ENCODE data around the gene DOCK4. TPM values are rescaled to one million over a fixed set of nuclear protein-coding genes. Genes with fewer than 3 reads are reported as not detected.

The DOCK4 gene
- total RNA-seq, 1 experiment from 2014 or later = 3.4 TPM

GRCh38 chr7:111954474-111955381 lies 251.5 kb downstream of the DOCK4 start:
- CTCF ChIA-PET = no interaction called here
- H3K27me3 Mint-ChIP-seq (ENCODE audit: unreplicated experiment) = no peaks in the 10 kb centered on the region
- no peak overlapping the region for H3K4me3 Mint-ChIP-seq (ENCODE audit: low read depth, unreplicated experiment)
- no peak for DNase-seq
- no peak overlapping the region for H3K27ac Mint-ChIP-seq (ENCODE audit: unreplicated experiment)
- no peaks in the 10 kb centered on the region for H3K36me3 Mint-ChIP-seq (ENCODE audit: insufficient read depth, unreplicated experiment)
- intact Hi-C loops (cut with micrococcal nuclease; ENCODE audit: unreplicated experiment) = no loop called here
- H3K4me1 Mint-ChIP-seq (ENCODE audit: low read depth, unreplicated experiment) = no peaks in the 10 kb centered on the region
- BruUV-seq (replicated peaks) = no TSS peak
- no peak for TF ChIP-seq CTCF (IDR thresholded peaks at IDR 0.05; ENCODE audit: unreplicated experiment)
- H3K9me3 Mint-ChIP-seq (ENCODE audit: low read depth, unreplicated experiment) = no peaks in the 10 kb centered on the region

- Mint-ChIP-seq H3K27ac (ENCODE audit: unreplicated experiment) (no peak overlapping the region), H3K36me3 (ENCODE audit: insufficient read depth, unreplicated experiment) (no peaks in the 10 kb centered on the region), H3K9me3 (ENCODE audit: low read depth, unreplicated experiment) (no peaks in the 10 kb centered on the region), H3K4me1 (ENCODE audit: low read depth, unreplicated experiment) (no peaks in the 10 kb centered on the region), H3K4me3 (ENCODE audit: low read depth, unreplicated experiment) (no peak overlapping the region), H3K27me3 (ENCODE audit: unreplicated experiment) (no peaks in the 10 kb centered on the region)
- no peak for TF ChIP-seq CTCF (IDR thresholded peaks at IDR 0.05; ENCODE audit: unreplicated experiment)
- no TSS peak for BruUV-seq (replicated peaks)
- DNase-seq = no peak
- CTCF ChIA-PET = no interaction called here
- intact Hi-C loops (cut with micrococcal nuclease; ENCODE audit: unreplicated experiment) = no loop called here
These were observed 252.1 kb downstream of the DOCK4 start for GRCh38 chr7:111954056-111954455.

GRCh38 chr7:111953611-111954010 lies 252.6 kb downstream of the DOCK4 start:
- no peaks in the 10 kb centered on the region for H3K9me3 Mint-ChIP-seq (ENCODE audit: low read depth, unreplicated experiment)
- no peaks in the 10 kb centered on the region for H3K27me3 Mint-ChIP-seq (ENCODE audit: unreplicated experiment)
- H3K4me1 Mint-ChIP-seq (ENCODE audit: low read depth, unreplicated experiment) = no peaks in the 10 kb centered on the region
- H3K36me3 Mint-ChIP-seq (ENCODE audit: insufficient read depth, unreplicated experiment) = no peaks in the 10 kb centered on the region
- TF ChIP-seq CTCF (IDR thresholded peaks at IDR 0.05; ENCODE audit: unreplicated experiment) = no peak
- H3K27ac Mint-ChIP-seq (ENCODE audit: unreplicated experiment) = no peak overlapping the region
- no peak for DNase-seq
- CTCF ChIA-PET = no interaction called here
- intact Hi-C loops (cut with micrococcal nuclease; ENCODE audit: unreplicated experiment) = no loop called here
- BruUV-seq (replicated peaks) = no TSS peak
- H3K4me3 Mint-ChIP-seq (ENCODE audit: low read depth, unreplicated experiment) = no peak overlapping the region

- H3K36me3 Mint-ChIP-seq (ENCODE audit: insufficient read depth, unreplicated experiment) = no peaks in the 10 kb centered on the region
- intact Hi-C loops (cut with micrococcal nuclease; ENCODE audit: unreplicated experiment) = no loop called here
- CTCF ChIA-PET = no interaction called here
These were observed 253.4 kb downstream of the DOCK4 start for GRCh38 chr7:111952783-111953182.

More at GRCh38 chr7:111952783-111953182, 253.4 kb downstream of the DOCK4 start:
- DNase-seq = no peak
- no peak overlapping the region for H3K27ac Mint-ChIP-seq (ENCODE audit: unreplicated experiment)
- TF ChIP-seq CTCF (IDR thresholded peaks at IDR 0.05; ENCODE audit: unreplicated experiment) = no peak
- no TSS peak for BruUV-seq (replicated peaks)
- H3K9me3 Mint-ChIP-seq (ENCODE audit: low read depth, unreplicated experiment) = no peaks in the 10 kb centered on the region
- no peaks in the 10 kb centered on the region for H3K27me3 Mint-ChIP-seq (ENCODE audit: unreplicated experiment)
- H3K4me3 Mint-ChIP-seq (ENCODE audit: low read depth, unreplicated experiment) = no peak overlapping the region
- H3K4me1 Mint-ChIP-seq (ENCODE audit: low read depth, unreplicated experiment) = no peaks in the 10 kb centered on the region

All from Calu3 (cell line).